Keratinocyte (primary cell): ENCODE results near the gene GAPDHS.

Experiments used
- EZH2 ChIP-seq: IDR thresholded peaks from one replicate; pipeline ENCODE4 v1.6.1; 2012; ENCODE audit warnings: inconsistent platforms, mild to moderate bottlenecking, low read length, moderate library complexity
- TF ChIP-seq, protein P1 (sequence below), 3 experiments: IDR thresholded peaks in 1 of 3; conservative IDR thresholded peaks in 1 of 3; optimal IDR thresholded peaks in 1 of 3; 2 replicates in 2 of 3; 3 replicates in 1 of 3; pipeline versions ENCODE3 to v1.5.1; 2011; ENCODE audit warnings: low read length in 3 of 3, mild to moderate bottlenecking in 3 of 3, moderate library complexity in 2 of 3, control low read depth in 1 of 3, inconsistent platforms in 1 of 3; ENCODE audit not compliant: insufficient read depth in 2 of 3; ENCODE audit errors: extremely low read depth in 1 of 3

DNA sequence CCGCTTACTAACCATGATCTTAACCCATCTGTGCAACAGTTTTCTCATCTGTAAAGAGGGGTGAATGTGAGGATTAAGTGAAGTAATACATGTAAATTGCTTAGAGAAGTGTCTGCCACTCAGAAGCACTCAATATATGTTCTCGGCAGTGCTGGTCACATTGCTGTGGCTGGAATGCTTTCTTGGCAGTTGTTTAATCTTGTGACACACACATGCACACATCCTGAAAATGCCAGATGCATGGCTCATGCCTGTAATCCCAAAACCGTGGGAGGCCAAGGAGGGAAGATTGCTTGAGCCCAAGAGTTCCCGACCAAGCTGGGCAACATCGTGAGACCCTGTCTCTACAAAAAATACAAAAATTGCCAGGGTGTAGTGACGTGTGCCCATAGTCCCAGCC, 14.9 kb upstream of the GAPDHS start:
- TF ChIP-seq, protein P1, sequence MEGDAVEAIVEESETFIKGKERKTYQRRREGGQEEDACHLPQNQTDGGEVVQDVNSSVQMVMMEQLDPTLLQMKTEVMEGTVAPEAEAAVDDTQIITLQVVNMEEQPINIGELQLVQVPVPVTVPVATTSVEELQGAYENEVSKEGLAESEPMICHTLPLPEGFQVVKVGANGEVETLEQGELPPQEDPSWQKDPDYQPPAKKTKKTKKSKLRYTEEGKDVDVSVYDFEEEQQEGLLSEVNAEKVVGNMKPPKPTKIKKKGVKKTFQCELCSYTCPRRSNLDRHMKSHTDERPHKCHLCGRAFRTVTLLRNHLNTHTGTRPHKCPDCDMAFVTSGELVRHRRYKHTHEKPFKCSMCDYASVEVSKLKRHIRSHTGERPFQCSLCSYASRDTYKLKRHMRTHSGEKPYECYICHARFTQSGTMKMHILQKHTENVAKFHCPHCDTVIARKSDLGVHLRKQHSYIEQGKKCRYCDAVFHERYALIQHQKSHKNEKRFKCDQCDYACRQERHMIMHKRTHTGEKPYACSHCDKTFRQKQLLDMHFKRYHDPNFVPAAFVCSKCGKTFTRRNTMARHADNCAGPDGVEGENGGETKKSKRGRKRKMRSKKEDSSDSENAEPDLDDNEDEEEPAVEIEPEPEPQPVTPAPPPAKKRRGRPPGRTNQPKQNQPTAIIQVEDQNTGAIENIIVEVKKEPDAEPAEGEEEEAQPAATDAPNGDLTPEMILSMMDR (optimal IDR thresholded peaks at IDR 0.05 in 1 of 3, IDR thresholded peaks at IDR 0.05 in 1 of 3, conservative IDR thresholded peaks at IDR 0.05 in 1 of 3; ENCODE audit: extremely low read depth in 1 of 3, insufficient read depth in 2 of 3, low read length in 3 of 3), result no peak
- no peak for TF ChIP-seq EZH2
